H9 (cell line): ENCODE results near the gene ARHGEF39. TPM values are rescaled to one million over a fixed set of nuclear protein-coding genes. Genes with fewer than 3 reads are reported as not detected.
A peak's percentile ranks its signal among the peaks of the same experiment; 100 is the strongest.

Source experiments
- DNase-seq: peaks from one replicate; pipeline ENCODE4 v3.0.0-alpha.2; 2017
- H2AFZ ChIP-seq: one replicate; pipeline ENCODE4 v1.6.1; 2013; ENCODE audit warnings: mild to moderate bottlenecking, low read length, control low read depth, moderate library complexity
- H2AK5ac ChIP-seq: 2 replicates; pipeline ENCODE4 v1.6.1; 2013; ENCODE audit warnings: low read length, control low read depth, mixed read lengths; ENCODE audit not compliant: insufficient read length
- H2BK120ac ChIP-seq: one replicate; pipeline ENCODE4 v1.6.1; 2013; ENCODE audit warnings: low read depth, mild to moderate bottlenecking, low read length, control low read depth, inconsistent platforms; ENCODE audit not compliant: poor library complexity, severe bottlenecking
- H2BK12ac ChIP-seq: 2 replicates; pipeline ENCODE4 v1.6.1; 2013; ENCODE audit warnings: low read length, control low read depth, mixed read lengths, low read depth; ENCODE audit not compliant: insufficient read length
- H2BK15ac ChIP-seq: 2 replicates; pipeline ENCODE4 v1.6.1; 2013; ENCODE audit warnings: low read depth, low read length, control low read depth
- H2BK20ac ChIP-seq: one replicate; pipeline ENCODE4 v1.6.1; 2013; ENCODE audit warnings: low read depth, mild to moderate bottlenecking, low read length, control low read depth, inconsistent platforms; ENCODE audit not compliant: poor library complexity, severe bottlenecking
- H2BK5ac ChIP-seq: 2 replicates; pipeline ENCODE4 v1.6.1; 2013; ENCODE audit warnings: low read length, control low read depth, mixed read lengths; ENCODE audit not compliant: insufficient read length
- H3K14ac ChIP-seq: 2 replicates; pipeline ENCODE4 v1.6.1; 2013; ENCODE audit warnings: low read length, control low read depth; ENCODE audit not compliant: insufficient read depth
- H3K18ac ChIP-seq: 2 replicates; pipeline ENCODE4 v1.6.1; 2013; ENCODE audit warnings: low read depth, mild to moderate bottlenecking, mixed read lengths, low read length, control low read depth; ENCODE audit not compliant: insufficient read length
- H3K23ac ChIP-seq: 2 replicates; pipeline ENCODE4 v1.6.1; 2013; ENCODE audit warnings: low read length, control low read depth, mixed read lengths, low read depth; ENCODE audit not compliant: insufficient read length
- H3K23me2 ChIP-seq: 2 replicates; pipeline ENCODE4 v1.6.1; 2013; ENCODE audit warnings: low read depth, mild to moderate bottlenecking, mixed read lengths, low read length, control low read depth; ENCODE audit not compliant: insufficient read length, poor library complexity, severe bottlenecking
- H3K27ac ChIP-seq: 2 replicates; pipeline ENCODE4 v1.5.1; 2013; ENCODE audit warnings: low read length, control low read depth, mixed read lengths, low read depth; ENCODE audit not compliant: insufficient read length
- H3K27me3 ChIP-seq: 2 replicates; pipeline ENCODE4 v1.6.1; 2013; ENCODE audit warnings: low read length, control low read depth, inconsistent platforms; ENCODE audit not compliant: insufficient read depth
- H3K4ac ChIP-seq: 2 replicates; pipeline ENCODE4 v1.6.1; 2013; ENCODE audit warnings: low read depth, mild to moderate bottlenecking, control low read depth, inconsistent platforms, low read length, moderate library complexity
- H3K4me1 ChIP-seq: 2 replicates; pipeline ENCODE4 v1.6.1; 2013; ENCODE audit warnings: low read length, control low read depth, inconsistent platforms; ENCODE audit not compliant: insufficient read depth
- H3K4me2 ChIP-seq: 2 replicates; pipeline ENCODE4 v1.6.1; 2013; ENCODE audit warnings: low read length, control low read depth, mixed read lengths; ENCODE audit not compliant: insufficient read length, insufficient read depth
- H3K56ac ChIP-seq: 2 replicates; pipeline ENCODE4 v1.6.1; 2013; ENCODE audit warnings: low read depth, mild to moderate bottlenecking, mixed read lengths, low read length, control low read depth; ENCODE audit not compliant: insufficient read length
- H3K79me1 ChIP-seq: 2 replicates; pipeline ENCODE4 v1.6.1; 2013; ENCODE audit warnings: low read depth, mild to moderate bottlenecking, moderate library complexity, low read length, control low read depth, inconsistent platforms; ENCODE audit not compliant: insufficient read depth, poor library complexity, severe bottlenecking
- H3K79me2 ChIP-seq: 2 replicates; pipeline ENCODE4 v1.6.1; 2013; ENCODE audit warnings: low read length, control low read depth, inconsistent platforms; ENCODE audit not compliant: insufficient read depth
- H3K9ac ChIP-seq: 2 replicates; pipeline ENCODE4 v1.6.1; 2013; ENCODE audit warnings: low read length, control low read depth, mixed read lengths; ENCODE audit not compliant: insufficient read length; ENCODE audit errors: extremely low read depth
- H3K9me3 ChIP-seq: one replicate; pipeline ENCODE4 v1.6.1; 2013; ENCODE audit warnings: low read depth, low read length, inconsistent platforms; ENCODE audit not compliant: control insufficient read depth
- H3T11ph ChIP-seq: one replicate; pipeline ENCODE4 v1.6.1; 2013; ENCODE audit warnings: mild to moderate bottlenecking, low read length, control low read depth, inconsistent platforms
- H4K20me1 ChIP-seq: one replicate; pipeline ENCODE4 v1.6.1; 2013; ENCODE audit not compliant: control insufficient read depth, insufficient read length, insufficient read depth
- H4K5ac ChIP-seq: 2 replicates; pipeline ENCODE4 v1.6.1; 2013; ENCODE audit warnings: low read depth, mild to moderate bottlenecking, mixed read lengths, low read length, control low read depth; ENCODE audit not compliant: insufficient read length
- H4K8ac ChIP-seq: replicated peaks from 2 replicates; pipeline ENCODE4 v1.6.1; 2013; ENCODE audit warnings: low read length, control low read depth, mixed read lengths, low read depth; ENCODE audit not compliant: insufficient read length
- H4K91ac ChIP-seq: 2 replicates; pipeline ENCODE4 v1.6.1; 2013; ENCODE audit warnings: low read depth, mild to moderate bottlenecking, moderate library complexity, mixed read lengths, low read length, control low read depth; ENCODE audit not compliant: insufficient read length
- H3K27ac Mint-ChIP-seq, 3 experiments: 2 replicates in 2 of 3; 3 replicates in 1 of 3; pipeline ENCODE4 v1.8.0; 2020 to 2021; ENCODE audit warnings: mixed read lengths in 3 of 3, mild to moderate bottlenecking in 1 of 3, moderate library complexity in 1 of 3
- H3K27me3 Mint-ChIP-seq: 2 replicates; pipeline ENCODE4 v1.8.0; 2021; ENCODE audit warnings: low read depth, mild to moderate bottlenecking, moderate library complexity, mixed read lengths
- H3K36me3 Mint-ChIP-seq, 3 experiments: 2 replicates in 2 of 3; 3 replicates in 1 of 3; pipeline ENCODE4 v1.8.0; 2020 to 2021; ENCODE audit warnings: low read depth in 3 of 3, mixed read lengths in 3 of 3; ENCODE audit not compliant: insufficient read depth in 1 of 3
- H3K4me1 Mint-ChIP-seq, 2 experiments: 2 replicates each; pipeline ENCODE4 v1.8.0; 2020; ENCODE audit warnings: mixed read lengths in 2 of 2
- H3K4me3 Mint-ChIP-seq, 2 experiments: 2 replicates in 1 of 2; 3 replicates in 1 of 2; pipeline ENCODE4 v1.8.0; 2020 to 2021; ENCODE audit warnings: mild to moderate bottlenecking in 2 of 2, mixed read lengths in 2 of 2, moderate library complexity in 1 of 2
- H3K9me3 Mint-ChIP-seq, 2 experiments: 2 replicates in 1 of 2; 3 replicates in 1 of 2; pipeline ENCODE4 v1.8.0; 2020; ENCODE audit warnings: mild to moderate bottlenecking in 2 of 2, mixed read lengths in 2 of 2, moderate library complexity in 1 of 2
- WGBS: extraction: QIAGEN DNeasy Blood & Tissue Kit; methylation state at CpG from one replicate; pipeline ENCODE4 v1.1.7; 2013; ENCODE audit warnings: missing lambda C conversion rate, low lambda C conversion rate, mixed read lengths; ENCODE audit not compliant: insufficient read length; ENCODE audit errors: extremely low coverage; 5-methylcytosine and 5-hydroxymethylcytosine counted together
- total RNA-seq: library from RNA; stranded (reverse); gene quantifications from 2 replicates; pipeline ENCODE4 v1.2.1, GENCODE V29; 2021
- TF ChIP-seq, protein P1 (sequence below): fragments of 200-600 bp; sonication (generic); conservative IDR thresholded peaks from 3 replicates; pipeline ENCODE4 v1.8.0; 2021; ENCODE audit warnings: antibody characterized with exemption, mild to moderate bottlenecking

ARHGEF39 gene
- total RNA-seq, 1 experiment from 2014 or later: 24.4 TPM

GRCh38 chr9:35682520-35683315 lies 17.7 kb upstream of the ARHGEF39 start:
- H3K9me3 Mint-ChIP-seq: no peaks in the 10 kb centered on the region
- no peak overlapping the region for H3K18ac ChIP-seq
- H3K36me3 Mint-ChIP-seq: peaks cover 41 to 59% (median 58%) of the 10 kb centered on the region in 3 experiments; a peak in 6 of 7 replicates
- peaks cover 1% of the 10 kb centered on the region; the same call in 1 of the 2 replicates for H3K27me3 Mint-ChIP-seq
- H2BK15ac ChIP-seq: no peak overlapping the region
- no peak overlapping the region for H2AFZ ChIP-seq
- H3K23me2 ChIP-seq: no peaks in the 10 kb centered on the region
- H3K9ac ChIP-seq: no peak overlapping the region
- no peaks in the 10 kb centered on the region for H3K9me3 ChIP-seq
- no peak overlapping the region for H3K4ac ChIP-seq
- H3K27me3 ChIP-seq: no peaks in the 10 kb centered on the region
- no peak overlapping the region for H2BK20ac ChIP-seq
- H2BK12ac ChIP-seq: no peak overlapping the region
- H3K4me2 ChIP-seq: no peak overlapping the region
- no peak overlapping the region for H2BK120ac ChIP-seq
- WGBS: no CpG with 5 or more reads among the region's 10 CpGs
- no peak overlapping the region for H4K5ac ChIP-seq
- no peak overlapping the region for H2AK5ac ChIP-seq
- no peak overlapping the region for H3K56ac ChIP-seq
- H3K4me1 Mint-ChIP-seq: peaks cover 27 to 29% of the 10 kb centered on the region in 2 experiments
- no peak overlapping the region for H3K14ac ChIP-seq
- no peaks in the 10 kb centered on the region for H4K20me1 ChIP-seq
- H3K23ac ChIP-seq: no peak overlapping the region
- TF ChIP-seq, protein P1, sequence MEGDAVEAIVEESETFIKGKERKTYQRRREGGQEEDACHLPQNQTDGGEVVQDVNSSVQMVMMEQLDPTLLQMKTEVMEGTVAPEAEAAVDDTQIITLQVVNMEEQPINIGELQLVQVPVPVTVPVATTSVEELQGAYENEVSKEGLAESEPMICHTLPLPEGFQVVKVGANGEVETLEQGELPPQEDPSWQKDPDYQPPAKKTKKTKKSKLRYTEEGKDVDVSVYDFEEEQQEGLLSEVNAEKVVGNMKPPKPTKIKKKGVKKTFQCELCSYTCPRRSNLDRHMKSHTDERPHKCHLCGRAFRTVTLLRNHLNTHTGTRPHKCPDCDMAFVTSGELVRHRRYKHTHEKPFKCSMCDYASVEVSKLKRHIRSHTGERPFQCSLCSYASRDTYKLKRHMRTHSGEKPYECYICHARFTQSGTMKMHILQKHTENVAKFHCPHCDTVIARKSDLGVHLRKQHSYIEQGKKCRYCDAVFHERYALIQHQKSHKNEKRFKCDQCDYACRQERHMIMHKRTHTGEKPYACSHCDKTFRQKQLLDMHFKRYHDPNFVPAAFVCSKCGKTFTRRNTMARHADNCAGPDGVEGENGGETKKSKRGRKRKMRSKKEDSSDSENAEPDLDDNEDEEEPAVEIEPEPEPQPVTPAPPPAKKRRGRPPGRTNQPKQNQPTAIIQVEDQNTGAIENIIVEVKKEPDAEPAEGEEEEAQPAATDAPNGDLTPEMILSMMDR: no peak
- no peak overlapping the region for H2BK5ac ChIP-seq
- H3K4me1 ChIP-seq: peaks cover 3% of the 10 kb centered on the region
- H3T11ph ChIP-seq: no peak overlapping the region
- DNase-seq: no peak
- peak overlapping the region in 1 of 3 experiments; percentile 35; a peak in 3 of 7 replicates for H3K27ac Mint-ChIP-seq
- H3K79me2 ChIP-seq: no peaks in the 10 kb centered on the region
- H4K8ac ChIP-seq: no peak overlapping the region
- no peak overlapping the region for H4K91ac ChIP-seq
- no peak overlapping the region; a peak in 1 of 5 replicates for H3K4me3 Mint-ChIP-seq
- H3K79me1 ChIP-seq: no peaks in the 10 kb centered on the region
- H3K27ac ChIP-seq: no peak overlapping the region
